GM12892 (cell line): ENCODE data around the gene FSTL4.

Experiments used
- POLR2A ChIP-seq: IDR thresholded peaks from 2 replicates; pipeline ENCODE4 v1.6.1; 2011; ENCODE audit warnings: low read depth, low read length, control low read depth
- POLR2AphosphoS5 ChIP-seq: IDR thresholded peaks from 2 replicates; pipeline ENCODE4 v1.6.1; 2011; ENCODE audit warnings: low read depth, low read length, control low read depth
- TAF1 ChIP-seq: IDR thresholded peaks from 2 replicates; pipeline ENCODE4 v1.6.1; 2011; ENCODE audit warnings: low read depth, mild to moderate bottlenecking, control low read depth, low read length, borderline replicate concordance

DNA sequence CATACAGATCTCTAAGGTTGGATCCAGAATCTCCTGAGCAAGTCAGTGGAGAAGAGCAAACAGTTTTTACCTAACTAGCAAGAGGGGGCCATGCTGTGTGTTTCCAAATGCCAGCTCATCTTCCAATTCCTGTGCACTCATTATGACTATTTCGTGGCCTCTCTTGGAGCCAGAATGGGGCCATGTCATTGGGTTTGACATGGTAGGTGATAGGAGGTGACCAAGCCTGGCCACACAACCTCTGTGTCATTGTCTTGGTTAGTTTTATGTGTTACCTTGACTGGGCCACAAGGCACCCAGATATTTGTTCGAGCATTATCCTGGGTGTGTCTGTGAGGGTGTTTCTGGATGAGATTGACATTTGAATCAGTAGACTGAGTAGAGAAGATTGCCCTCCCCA is 354.4 kb downstream of the FSTL4 start:
- TF ChIP-seq POLR2A (no peak), TAF1 (no peak), POLR2AphosphoS5 (no peak)
